GM12872 (cell line): ENCODE measurements around the gene TGIF2.

Experiments used
- CTCF ChIP-seq: IDR thresholded peaks from 3 replicates; pipeline ENCODE4 v1.5.1; 2011; ENCODE audit warnings: low read depth, mild to moderate bottlenecking, low read length, moderate library complexity; ENCODE audit not compliant: insufficient read depth

The TGIF2 gene

GRCh38 chr20:36606158-36607066 is 33.0 kb downstream of the TGIF2 start:
- TF ChIP-seq CTCF: no peak

GRCh38 chr20:36607586-36608387 is 34.4 kb downstream of the TGIF2 start:
- no peak for TF ChIP-seq CTCF

GRCh38 chr20:36611625-36612024 is 38.2 kb downstream of the TGIF2 start:
- no peak for TF ChIP-seq CTCF

- TF ChIP-seq CTCF: no peak
These were observed 40.6 kb downstream of the TGIF2 start for GRCh38 chr20:36613974-36614373.

GRCh38 chr20:36614781-36615557 is 41.6 kb downstream of the TGIF2 start:
- no peak for TF ChIP-seq CTCF

GRCh38 chr20:36620917-36621316 is 47.5 kb downstream of the TGIF2 start:
- no peak for TF ChIP-seq CTCF

GRCh38 chr20:36623444-36623843 is 50.0 kb downstream of the TGIF2 start:
- TF ChIP-seq CTCF: no peak
